Measurements from ENCODE around the gene PTH2. TPM values are rescaled to one million over a fixed set of nuclear protein-coding genes. Genes with fewer than 3 reads are reported as not detected.

The PTH2 gene
- polyA plus RNA-seq, 1 donor = not detected

GRCh38 chr19:49422407-49423070, 702 bp downstream of the PTH2 start:
- DNase-seq = no peak
- Histone ChIP-seq H3K4me3 (ENCODE audit: low read length) (no peak overlapping the region), H3K9me3 (ENCODE audit: control insufficient read depth, low read depth, low read length) (peaks cover 10% of the 10 kb centered on the region), H3K36me3 (ENCODE audit: control insufficient read depth, insufficient read depth, low read length) (no peaks in the 10 kb centered on the region), H3K27me3 (ENCODE audit: control insufficient read depth, insufficient read depth, low read length) (peaks cover 100% of the 10 kb centered on the region), H3K4me1 (ENCODE audit: control insufficient read depth, insufficient read depth, low read length) (peaks cover 2% of the 10 kb centered on the region), H3K27ac (ENCODE audit: low read length) (no peak overlapping the region)
- WGBS (ENCODE audit: insufficient coverage, low lambda C conversion rate) = no CpG with 5 or more reads among the region's 58 CpGs

GRCh38 chr19:49421878-49422202, 1.4 kb downstream of the PTH2 start:
- WGBS (ENCODE audit: insufficient coverage, low lambda C conversion rate) = 13% methylated on average over 1 of the region's 3 CpGs
- no peak overlapping the region for H3K4me3 ChIP-seq (ENCODE audit: low read length)
- no peak overlapping the region for H3K27ac ChIP-seq (ENCODE audit: low read length)
- H3K27me3 ChIP-seq (ENCODE audit: control insufficient read depth, insufficient read depth, low read length) = peaks cover 100% of the 10 kb centered on the region
- no peaks in the 10 kb centered on the region for H3K36me3 ChIP-seq (ENCODE audit: control insufficient read depth, insufficient read depth, low read length)
- peaks cover 2% of the 10 kb centered on the region for H3K4me1 ChIP-seq (ENCODE audit: control insufficient read depth, insufficient read depth, low read length)
- peaks cover 6% of the 10 kb centered on the region for H3K9me3 ChIP-seq (ENCODE audit: control insufficient read depth, low read depth, low read length)
- DNase-seq = no peak

- no peak overlapping the region for H3K4me3 ChIP-seq (ENCODE audit: low read length)
- peaks cover 2% of the 10 kb centered on the region for H3K4me1 ChIP-seq (ENCODE audit: control insufficient read depth, insufficient read depth, low read length)
- peaks cover 99% of the 10 kb centered on the region for H3K27me3 ChIP-seq (ENCODE audit: control insufficient read depth, insufficient read depth, low read length)
- H3K36me3 ChIP-seq (ENCODE audit: control insufficient read depth, insufficient read depth, low read length) = no peaks in the 10 kb centered on the region
- 7% methylated on average over 2 of the region's 48 CpGs for WGBS (ENCODE audit: insufficient coverage, low lambda C conversion rate)
- H3K27ac ChIP-seq (ENCODE audit: low read length) = no peak overlapping the region
- H3K9me3 ChIP-seq (ENCODE audit: control insufficient read depth, low read depth, low read length) = peaks cover 6% of the 10 kb centered on the region
- DNase-seq = peak in 1 of 2 donors; percentile 18
Measured at GRCh38 chr19:49421039-49421877, 2.0 kb downstream of the PTH2 start.

GRCh38 chr19:49420227-49420626, 3.0 kb downstream of the PTH2 start:
- H3K27ac ChIP-seq (ENCODE audit: low read length) = no peak overlapping the region
- H3K4me1 ChIP-seq (ENCODE audit: control insufficient read depth, insufficient read depth, low read length) = peaks cover 2% of the 10 kb centered on the region
- no peak overlapping the region for H3K4me3 ChIP-seq (ENCODE audit: low read length)
- no peaks in the 10 kb centered on the region for H3K36me3 ChIP-seq (ENCODE audit: control insufficient read depth, insufficient read depth, low read length)
- no peak for DNase-seq
- peaks cover 6% of the 10 kb centered on the region for H3K9me3 ChIP-seq (ENCODE audit: control insufficient read depth, low read depth, low read length)
- no CpG with 5 or more reads among the region's 2 CpGs for WGBS (ENCODE audit: insufficient coverage, low lambda C conversion rate)
- peaks cover 93% of the 10 kb centered on the region for H3K27me3 ChIP-seq (ENCODE audit: control insufficient read depth, insufficient read depth, low read length)

DNA sequence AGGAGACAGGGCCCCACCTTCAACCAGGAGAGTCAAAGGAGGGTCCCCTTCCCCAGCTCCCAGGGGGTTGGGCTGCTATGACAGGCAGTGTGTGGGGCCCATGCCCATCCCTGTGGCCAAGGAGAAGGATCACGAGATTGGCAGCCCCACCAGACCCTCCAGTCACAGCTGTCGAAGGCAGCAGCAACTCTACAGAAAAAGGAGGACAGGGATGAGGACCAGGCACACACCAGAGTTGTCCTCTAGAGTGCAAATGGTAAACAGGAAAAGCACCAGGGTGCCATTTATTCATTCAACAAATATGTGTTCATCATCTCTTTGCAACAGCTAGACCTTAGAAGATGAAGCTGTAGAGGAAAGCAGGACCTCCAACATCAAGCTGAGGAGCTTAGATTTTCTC, 4.1 kb downstream of the PTH2 start:
- H3K9me3 ChIP-seq (ENCODE audit: control insufficient read depth, low read depth, low read length) = peaks cover 6% of the 10 kb centered on the region
- H3K27me3 ChIP-seq (ENCODE audit: control insufficient read depth, insufficient read depth, low read length) = peaks cover 83% of the 10 kb centered on the region
- no CpG with 5 or more reads among the region's 2 CpGs for WGBS (ENCODE audit: insufficient coverage, low lambda C conversion rate)
- no peak for DNase-seq
- H3K27ac ChIP-seq (ENCODE audit: low read length) = no peak overlapping the region
- H3K4me3 ChIP-seq (ENCODE audit: low read length) = no peak overlapping the region
- H3K4me1 ChIP-seq (ENCODE audit: control insufficient read depth, insufficient read depth, low read length) = peaks cover 2% of the 10 kb centered on the region
- H3K36me3 ChIP-seq (ENCODE audit: control insufficient read depth, insufficient read depth, low read length) = no peaks in the 10 kb centered on the region

- Histone ChIP-seq H3K4me1 (ENCODE audit: control insufficient read depth, insufficient read depth, low read length) (peaks cover 5% of the 10 kb centered on the region), H3K27ac (ENCODE audit: low read length) (no peak overlapping the region), H3K9me3 (ENCODE audit: control insufficient read depth, low read depth, low read length) (peaks cover 6% of the 10 kb centered on the region), H3K4me3 (ENCODE audit: low read length) (no peak overlapping the region), H3K27me3 (ENCODE audit: control insufficient read depth, insufficient read depth, low read length) (peaks cover 77% of the 10 kb centered on the region), H3K36me3 (ENCODE audit: control insufficient read depth, insufficient read depth, low read length) (no peaks in the 10 kb centered on the region)
- no CpG with 5 or more reads among the region's 5 CpGs for WGBS (ENCODE audit: insufficient coverage, low lambda C conversion rate)
- DNase-seq = no peak
Measured at GRCh38 chr19:49418511-49418910, 4.7 kb downstream of the PTH2 start.

DNA sequence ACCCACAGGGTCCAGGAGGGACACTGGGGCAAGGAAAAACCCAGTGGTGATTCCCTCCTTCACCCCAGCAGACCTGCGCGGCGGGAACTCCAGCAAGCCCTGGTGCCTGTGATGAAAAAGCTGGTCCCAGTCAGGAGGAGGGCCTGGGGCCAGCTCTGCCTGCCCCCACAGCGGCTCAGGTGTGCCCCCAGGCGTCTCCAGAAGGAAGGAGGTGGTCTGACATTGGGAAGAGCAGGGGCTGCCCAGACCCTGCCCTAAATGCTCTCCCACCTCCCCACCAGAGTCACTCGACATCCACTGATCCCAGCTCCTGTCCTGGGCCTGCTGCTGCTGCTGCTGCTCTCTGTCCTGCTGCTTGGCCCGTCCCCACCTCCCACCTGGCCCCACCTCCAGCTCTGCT, 6.2 kb downstream of the PTH2 start:
- H3K4me1 ChIP-seq (ENCODE audit: control insufficient read depth, insufficient read depth, low read length) = peaks cover 5% of the 10 kb centered on the region
- no peak overlapping the region for H3K27ac ChIP-seq (ENCODE audit: low read length)
- no peaks in the 10 kb centered on the region for H3K36me3 ChIP-seq (ENCODE audit: control insufficient read depth, insufficient read depth, low read length)
- no peak for DNase-seq
- H3K4me3 ChIP-seq (ENCODE audit: low read length) = no peak overlapping the region
- peaks cover 62% of the 10 kb centered on the region for H3K27me3 ChIP-seq (ENCODE audit: control insufficient read depth, insufficient read depth, low read length)
- no CpG with 5 or more reads among the region's 7 CpGs for WGBS (ENCODE audit: insufficient coverage, low lambda C conversion rate)
- H3K9me3 ChIP-seq (ENCODE audit: control insufficient read depth, low read depth, low read length) = peaks cover 3% of the 10 kb centered on the region

GRCh38 chr19:49415810-49416200, 7.4 kb downstream of the PTH2 start:
- Histone ChIP-seq H3K27me3 (ENCODE audit: control insufficient read depth, insufficient read depth, low read length) (peaks cover 53% of the 10 kb centered on the region), H3K4me1 (ENCODE audit: control insufficient read depth, insufficient read depth, low read length) (peaks cover 3% of the 10 kb centered on the region), H3K27ac (ENCODE audit: low read length) (no peak overlapping the region), H3K36me3 (ENCODE audit: control insufficient read depth, insufficient read depth, low read length) (no peaks in the 10 kb centered on the region), H3K9me3 (ENCODE audit: control insufficient read depth, low read depth, low read length) (no peaks in the 10 kb centered on the region), H3K4me3 (ENCODE audit: low read length) (no peak overlapping the region)
- DNase-seq = no peak
- no CpG with 5 or more reads among the region's 2 CpGs for whole genome bisulfite sequencing (ENCODE audit: insufficient coverage, low lambda C conversion rate)

- peaks cover 48% of the 10 kb centered on the region for H3K27me3 ChIP-seq (ENCODE audit: control insufficient read depth, insufficient read depth, low read length)
- WGBS (ENCODE audit: insufficient coverage, low lambda C conversion rate) = 80% methylated on average over 1 of the region's 15 CpGs
Measured at GRCh38 chr19:49415102-49415809, 8.0 kb downstream of the PTH2 start.

DNA sequence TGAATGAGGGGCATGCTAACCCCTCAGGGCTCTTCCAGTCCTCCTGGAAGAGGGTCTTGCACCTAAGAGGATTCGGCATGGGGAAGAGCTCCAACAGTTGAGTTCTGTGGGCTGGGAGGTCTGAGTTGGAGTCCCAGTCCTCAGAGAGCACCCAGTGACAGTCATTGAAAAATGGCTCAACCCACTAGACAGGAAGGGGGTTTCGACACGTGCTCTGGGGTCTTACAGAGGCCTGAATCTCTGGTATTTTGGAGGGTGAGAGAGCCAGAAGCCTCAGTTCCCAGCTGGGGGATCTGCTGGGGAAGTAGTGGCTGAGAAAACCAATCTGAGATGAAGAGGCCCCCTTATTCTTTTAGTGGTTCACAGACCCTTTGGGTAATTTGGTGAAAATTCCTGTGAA, 9.0 kb downstream of the PTH2 start:
- Histone ChIP-seq H3K9me3 (ENCODE audit: control insufficient read depth, low read depth, low read length) (no peaks in the 10 kb centered on the region), H3K27ac (ENCODE audit: low read length) (no peak overlapping the region), H3K27me3 (ENCODE audit: control insufficient read depth, insufficient read depth, low read length) (peaks cover 38% of the 10 kb centered on the region), H3K36me3 (ENCODE audit: control insufficient read depth, insufficient read depth, low read length) (no peaks in the 10 kb centered on the region), H3K4me1 (ENCODE audit: control insufficient read depth, insufficient read depth, low read length) (peaks cover 3% of the 10 kb centered on the region), H3K4me3 (ENCODE audit: low read length) (no peak overlapping the region)
- no peak for DNase-seq
- no CpG with 5 or more reads among the region's 3 CpGs for WGBS (ENCODE audit: insufficient coverage, low lambda C conversion rate)

More at GRCh38 chr19:49415102-49415809, 8.0 kb downstream of the PTH2 start:
- no peak for DNase-seq
- H3K9me3 ChIP-seq (ENCODE audit: control insufficient read depth, low read depth, low read length) = no peaks in the 10 kb centered on the region
- H3K4me1 ChIP-seq (ENCODE audit: control insufficient read depth, insufficient read depth, low read length) = peaks cover 3% of the 10 kb centered on the region
- H3K4me3 ChIP-seq (ENCODE audit: low read length) = no peak overlapping the region
- H3K27ac ChIP-seq (ENCODE audit: low read length) = no peak overlapping the region
- no peaks in the 10 kb centered on the region for H3K36me3 ChIP-seq (ENCODE audit: control insufficient read depth, insufficient read depth, low read length)
